SK-N-SH (cell line): Measurements from ENCODE around the gene ARHGAP23.

Source experiments
- ELF1 ChIP-seq: IDR thresholded peaks from 2 replicates; pipeline ENCODE4 v1.4.0; 2012
- FOXJ3 ChIP-seq: sonication (generic); formaldehyde crosslinking; IDR thresholded peaks from 2 replicates; pipeline ENCODE4 v1.5.1; 2020; ENCODE audit warnings: mild to moderate bottlenecking, missing genetic modification reagents
- POLR2AphosphoS5 ChIP-seq: IDR thresholded peaks from 2 replicates; pipeline ENCODE4 v1.6.1; 2012; ENCODE audit warnings: low read depth, low read length
- RAD21 ChIP-seq: IDR thresholded peaks from 2 replicates; pipeline ENCODE4 v1.6.1; 2012; ENCODE audit warnings: mild to moderate bottlenecking, low read length
- TAF1 ChIP-seq: IDR thresholded peaks from 2 replicates; pipeline ENCODE4 v1.6.1; 2012; ENCODE audit warnings: low read depth, mild to moderate bottlenecking, low read length, moderate library complexity, borderline replicate concordance
- TCF12 ChIP-seq: IDR thresholded peaks from 2 replicates; pipeline ENCODE4 v1.4.0; 2012
- TF ChIP-seq, protein P1 (sequence below): fragments of 200-600 bp; sonication (generic); IDR thresholded peaks from 2 replicates; pipeline ENCODE4 v1.6.1; 2017; ENCODE audit warnings: antibody characterized with exemption, mild to moderate bottlenecking, moderate library complexity
- TF ChIP-seq, protein P2 (sequence below): IDR thresholded peaks from 2 replicates; pipeline ENCODE4 v1.4.0; 2012; ENCODE audit warnings: low read depth, borderline replicate concordance
- TF ChIP-seq, protein P3 (sequence below): fragments of 150-350 bp; IDR thresholded peaks from 2 replicates; pipeline ENCODE4 v1.6.1; 2017; ENCODE audit warnings: antibody characterized with exemption, low read length, low read depth, borderline replicate concordance

DNA sequence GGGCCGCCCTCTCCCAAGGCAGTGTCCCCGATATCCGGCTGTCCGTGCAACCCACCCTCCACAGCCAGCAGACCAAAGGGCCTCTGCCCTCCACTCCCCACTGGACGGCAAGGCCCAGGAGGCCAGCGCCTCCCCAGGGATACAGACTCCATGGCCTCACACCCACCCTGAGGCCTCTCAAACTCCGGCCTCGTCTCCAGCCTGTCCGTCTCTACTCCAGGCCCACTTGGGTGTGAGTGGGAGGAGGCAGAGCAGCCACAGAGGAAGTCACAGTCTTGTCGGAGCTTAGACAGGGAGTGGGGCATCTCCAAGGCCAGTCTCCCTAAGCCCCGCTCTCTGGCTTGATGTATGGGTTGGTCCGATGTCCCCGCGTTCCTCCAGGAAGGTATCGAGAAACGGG, 104.2 kb downstream of the ARHGAP23 start:
- TF ChIP-seq FOXJ3 (CRISPR knock-in tag) (no peak), POLR2AphosphoS5 (no peak), RAD21 (no peak), ELF1 (no peak), TCF12 (no peak), TAF1 (no peak)
- TF ChIP-seq, protein P1, sequence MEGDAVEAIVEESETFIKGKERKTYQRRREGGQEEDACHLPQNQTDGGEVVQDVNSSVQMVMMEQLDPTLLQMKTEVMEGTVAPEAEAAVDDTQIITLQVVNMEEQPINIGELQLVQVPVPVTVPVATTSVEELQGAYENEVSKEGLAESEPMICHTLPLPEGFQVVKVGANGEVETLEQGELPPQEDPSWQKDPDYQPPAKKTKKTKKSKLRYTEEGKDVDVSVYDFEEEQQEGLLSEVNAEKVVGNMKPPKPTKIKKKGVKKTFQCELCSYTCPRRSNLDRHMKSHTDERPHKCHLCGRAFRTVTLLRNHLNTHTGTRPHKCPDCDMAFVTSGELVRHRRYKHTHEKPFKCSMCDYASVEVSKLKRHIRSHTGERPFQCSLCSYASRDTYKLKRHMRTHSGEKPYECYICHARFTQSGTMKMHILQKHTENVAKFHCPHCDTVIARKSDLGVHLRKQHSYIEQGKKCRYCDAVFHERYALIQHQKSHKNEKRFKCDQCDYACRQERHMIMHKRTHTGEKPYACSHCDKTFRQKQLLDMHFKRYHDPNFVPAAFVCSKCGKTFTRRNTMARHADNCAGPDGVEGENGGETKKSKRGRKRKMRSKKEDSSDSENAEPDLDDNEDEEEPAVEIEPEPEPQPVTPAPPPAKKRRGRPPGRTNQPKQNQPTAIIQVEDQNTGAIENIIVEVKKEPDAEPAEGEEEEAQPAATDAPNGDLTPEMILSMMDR, result no peak
- TF ChIP-seq, protein P2, sequence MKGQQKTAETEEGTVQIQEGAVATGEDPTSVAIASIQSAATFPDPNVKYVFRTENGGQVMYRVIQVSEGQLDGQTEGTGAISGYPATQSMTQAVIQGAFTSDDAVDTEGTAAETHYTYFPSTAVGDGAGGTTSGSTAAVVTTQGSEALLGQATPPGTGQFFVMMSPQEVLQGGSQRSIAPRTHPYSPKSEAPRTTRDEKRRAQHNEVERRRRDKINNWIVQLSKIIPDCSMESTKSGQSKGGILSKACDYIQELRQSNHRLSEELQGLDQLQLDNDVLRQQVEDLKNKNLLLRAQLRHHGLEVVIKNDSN, result no peak
- TF ChIP-seq, protein P3, sequence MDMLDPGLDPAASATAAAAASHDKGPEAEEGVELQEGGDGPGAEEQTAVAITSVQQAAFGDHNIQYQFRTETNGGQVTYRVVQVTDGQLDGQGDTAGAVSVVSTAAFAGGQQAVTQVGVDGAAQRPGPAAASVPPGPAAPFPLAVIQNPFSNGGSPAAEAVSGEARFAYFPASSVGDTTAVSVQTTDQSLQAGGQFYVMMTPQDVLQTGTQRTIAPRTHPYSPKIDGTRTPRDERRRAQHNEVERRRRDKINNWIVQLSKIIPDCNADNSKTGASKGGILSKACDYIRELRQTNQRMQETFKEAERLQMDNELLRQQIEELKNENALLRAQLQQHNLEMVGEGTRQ, result no peak
